Measurements from ENCODE around the gene SGK1.
"Not testable (repeated sequence)": the region's sequence is repeated elsewhere in the genome, so short reads cannot be mapped to it uniquely, and the experiment has no call there.

The SGK1 gene

GRCh38 chr6:134257516-134257915 is 60.4 kb downstream of the SGK1 start:
- no peak overlapping the region for H4K8ac ChIP-seq (ENCODE audit: low read depth, low read length)
- no peak overlapping the region for H3K9ac ChIP-seq (ENCODE audit: low read length)
- no peaks in the 10 kb centered on the region for H3K27me3 ChIP-seq (ENCODE audit: insufficient read depth, low read length)
- H3K4me2 ChIP-seq (ENCODE audit: low read length) = no peak overlapping the region
- no CpG with 5 or more reads among the region's 3 CpGs for WGBS (ENCODE audit: extremely low coverage, insufficient coverage, insufficient read length)
- H3K4me3 ChIP-seq (ENCODE audit: low read depth, low read length) = no peak overlapping the region
- H2AFZ ChIP-seq (ENCODE audit: insufficient read depth, low read length, poor library complexity) = no peak overlapping the region
- H3K18ac ChIP-seq (ENCODE audit: low read length) = no peak overlapping the region
- H2BK12ac ChIP-seq (ENCODE audit: low read length) = no peak overlapping the region
- no peaks in the 10 kb centered on the region for H3K79me2 ChIP-seq (ENCODE audit: control insufficient read depth, insufficient read depth, low read length, poor library complexity)
- no peak overlapping the region for H3K27ac ChIP-seq (ENCODE audit: low read depth, low read length)
- no peak overlapping the region for H2BK120ac ChIP-seq (ENCODE audit: insufficient read depth, low read length, poor library complexity)
- no peak overlapping the region for H3K4ac ChIP-seq (ENCODE audit: low read depth, low read length)
- H3K9me3 ChIP-seq (ENCODE audit: insufficient read depth, low read depth, low read length) = peaks cover 1% of the 10 kb centered on the region
- no peaks in the 10 kb centered on the region for H3K79me1 ChIP-seq (ENCODE audit: low read length)
- H3K36me3 ChIP-seq (ENCODE audit: control insufficient read depth in 1 of 2, insufficient read depth in 2 of 2, low read length in 2 of 2) = no peaks in the 10 kb centered on the region
- H3K14ac ChIP-seq (ENCODE audit: low read length) = no peak overlapping the region
- no peak overlapping the region for H4K91ac ChIP-seq (ENCODE audit: low read depth, low read length)
- no peak overlapping the region for H2AK5ac ChIP-seq (ENCODE audit: low read length)
- no peak for DNase-seq
- no peaks in the 10 kb centered on the region for H3K4me1 ChIP-seq (ENCODE audit: control insufficient read depth in 1 of 2, insufficient read depth in 2 of 2, low read length in 2 of 2)
- H2BK5ac ChIP-seq (ENCODE audit: low read depth, low read length, poor library complexity) = no peak overlapping the region
- H4K12ac ChIP-seq (ENCODE audit: low read depth, low read length) = no peak overlapping the region
- H3K23ac ChIP-seq (ENCODE audit: low read length) = no peak overlapping the region

- no peak overlapping the region for H2BK120ac ChIP-seq (ENCODE audit: insufficient read depth, low read length, poor library complexity)
- H2AK5ac ChIP-seq (ENCODE audit: low read length) = no peak overlapping the region
- no peaks in the 10 kb centered on the region for H3K4me1 ChIP-seq (ENCODE audit: control insufficient read depth in 1 of 2, insufficient read depth in 2 of 2, low read length in 2 of 2)
- H3K4ac ChIP-seq (ENCODE audit: low read depth, low read length) = no peak overlapping the region
- H3K79me1 ChIP-seq (ENCODE audit: low read length) = no peaks in the 10 kb centered on the region
- no peaks in the 10 kb centered on the region for H3K36me3 ChIP-seq (ENCODE audit: control insufficient read depth in 1 of 2, insufficient read depth in 2 of 2, low read length in 2 of 2)
- no peak overlapping the region for H3K23ac ChIP-seq (ENCODE audit: low read length)
- no peaks in the 10 kb centered on the region for H3K27me3 ChIP-seq (ENCODE audit: insufficient read depth, low read length)
- H3K4me2 ChIP-seq (ENCODE audit: low read length) = no peak overlapping the region
- H3K4me3 ChIP-seq (ENCODE audit: low read depth, low read length) = no peak overlapping the region
- H2BK5ac ChIP-seq (ENCODE audit: low read depth, low read length, poor library complexity) = no peak overlapping the region
- no peaks in the 10 kb centered on the region for H3K79me2 ChIP-seq (ENCODE audit: control insufficient read depth, insufficient read depth, low read length, poor library complexity)
- H4K91ac ChIP-seq (ENCODE audit: low read depth, low read length) = no peak overlapping the region
- no CpG with 5 or more reads among the region's 8 CpGs for WGBS (ENCODE audit: extremely low coverage, insufficient coverage, insufficient read length)
- H3K9me3 ChIP-seq (ENCODE audit: insufficient read depth, low read depth, low read length) = peaks cover 1% of the 10 kb centered on the region
- no peak overlapping the region for H2AFZ ChIP-seq (ENCODE audit: insufficient read depth, low read length, poor library complexity)
- no peak overlapping the region for H3K18ac ChIP-seq (ENCODE audit: low read length)
- DNase-seq = no peak
- H3K14ac ChIP-seq (ENCODE audit: low read length) = no peak overlapping the region
- no peak overlapping the region for H4K12ac ChIP-seq (ENCODE audit: low read depth, low read length)
- no peak overlapping the region for H3K27ac ChIP-seq (ENCODE audit: low read depth, low read length)
- no peak overlapping the region for H4K8ac ChIP-seq (ENCODE audit: low read depth, low read length)
- no peak overlapping the region for H3K9ac ChIP-seq (ENCODE audit: low read length)
- H2BK12ac ChIP-seq (ENCODE audit: low read length) = no peak overlapping the region
Measured at GRCh38 chr6:134256862-134257261, 61.0 kb downstream of the SGK1 start.

DNA sequence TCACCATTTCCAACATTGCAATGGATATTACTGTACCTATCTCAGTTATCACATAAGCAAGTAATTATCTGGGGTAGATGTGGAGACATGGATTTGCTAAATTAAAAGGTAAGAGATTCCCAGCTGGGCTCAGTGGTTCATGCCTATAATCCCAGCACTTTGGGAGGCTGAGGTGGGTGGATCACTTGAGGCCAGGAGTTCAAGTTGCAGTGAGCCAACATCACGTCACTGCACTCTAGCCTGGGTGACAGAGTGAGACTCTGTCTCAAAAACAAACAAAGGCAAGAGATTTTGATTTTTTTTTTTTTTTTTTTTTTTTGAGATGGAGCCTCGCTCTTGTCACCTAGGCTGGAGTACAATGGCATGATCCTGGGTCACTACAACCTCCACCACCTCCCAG is 62.6 kb downstream of the SGK1 start:
- not testable (repeated sequence) for H3K4ac ChIP-seq (ENCODE audit: low read depth, low read length); H3K79me2 ChIP-seq (ENCODE audit: control insufficient read depth, insufficient read depth, low read length, poor library complexity); H3K27ac ChIP-seq (ENCODE audit: low read depth, low read length); H3K79me1 ChIP-seq (ENCODE audit: low read length); H2BK5ac ChIP-seq (ENCODE audit: low read depth, low read length, poor library complexity); H3K4me3 ChIP-seq (ENCODE audit: low read depth, low read length); H3K9me3 ChIP-seq (ENCODE audit: insufficient read depth, low read depth, low read length); H3K4me1 ChIP-seq (ENCODE audit: control insufficient read depth in 1 of 2, insufficient read depth in 2 of 2, low read length in 2 of 2); H3K9ac ChIP-seq (ENCODE audit: low read length); H4K12ac ChIP-seq (ENCODE audit: low read depth, low read length); DNase-seq; H3K27me3 ChIP-seq (ENCODE audit: insufficient read depth, low read length); H4K8ac ChIP-seq (ENCODE audit: low read depth, low read length); H3K36me3 ChIP-seq (ENCODE audit: control insufficient read depth in 1 of 2, insufficient read depth in 2 of 2, low read length in 2 of 2); H4K91ac ChIP-seq (ENCODE audit: low read depth, low read length); H3K14ac ChIP-seq (ENCODE audit: low read length); H3K18ac ChIP-seq (ENCODE audit: low read length); H2AFZ ChIP-seq (ENCODE audit: insufficient read depth, low read length, poor library complexity); H2AK5ac ChIP-seq (ENCODE audit: low read length); H2BK120ac ChIP-seq (ENCODE audit: insufficient read depth, low read length, poor library complexity); H3K4me2 ChIP-seq (ENCODE audit: low read length); H3K23ac ChIP-seq (ENCODE audit: low read length); H2BK12ac ChIP-seq (ENCODE audit: low read length)
- no CpG with 5 or more reads among the region's 2 CpGs for whole genome bisulfite sequencing (ENCODE audit: extremely low coverage, insufficient coverage, insufficient read length)

DNA sequence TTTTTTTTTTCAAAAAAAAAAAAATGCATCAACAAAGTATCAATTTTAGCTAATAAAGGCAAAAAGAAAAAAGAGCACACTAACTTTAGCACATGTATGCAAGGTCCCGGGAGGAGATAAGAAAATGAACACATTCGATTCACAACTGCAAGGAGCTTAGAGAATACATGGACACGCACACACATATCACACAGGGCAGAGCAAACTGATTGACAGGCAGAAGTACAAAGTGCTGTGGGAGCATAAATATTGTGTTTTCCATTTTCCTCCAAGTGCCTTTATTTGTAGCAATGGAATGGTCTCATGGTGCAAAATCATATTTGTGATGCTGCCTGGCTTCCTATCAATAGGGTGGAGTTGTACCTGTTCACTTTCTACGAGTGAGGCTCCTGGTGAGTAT is 63.8 kb downstream of the SGK1 start:
- no peaks in the 10 kb centered on the region for H3K4me1 ChIP-seq (ENCODE audit: control insufficient read depth in 1 of 2, insufficient read depth in 2 of 2, low read length in 2 of 2)
- H2BK12ac ChIP-seq (ENCODE audit: low read length) = no peak overlapping the region
- H2AFZ ChIP-seq (ENCODE audit: insufficient read depth, low read length, poor library complexity) = no peak overlapping the region
- no peak overlapping the region for H3K4me3 ChIP-seq (ENCODE audit: low read depth, low read length)
- no peaks in the 10 kb centered on the region for H3K79me2 ChIP-seq (ENCODE audit: control insufficient read depth, insufficient read depth, low read length, poor library complexity)
- no peaks in the 10 kb centered on the region for H3K27me3 ChIP-seq (ENCODE audit: insufficient read depth, low read length)
- H2BK120ac ChIP-seq (ENCODE audit: insufficient read depth, low read length, poor library complexity) = no peak overlapping the region
- no peak overlapping the region for H4K91ac ChIP-seq (ENCODE audit: low read depth, low read length)
- H4K12ac ChIP-seq (ENCODE audit: low read depth, low read length) = no peak overlapping the region
- H3K4me2 ChIP-seq (ENCODE audit: low read length) = no peak overlapping the region
- H2AK5ac ChIP-seq (ENCODE audit: low read length) = no peak overlapping the region
- H3K4ac ChIP-seq (ENCODE audit: low read depth, low read length) = no peak overlapping the region
- H4K8ac ChIP-seq (ENCODE audit: low read depth, low read length) = no peak overlapping the region
- no peak overlapping the region for H3K23ac ChIP-seq (ENCODE audit: low read length)
- no CpG with 5 or more reads among the region's 4 CpGs for WGBS (ENCODE audit: extremely low coverage, insufficient coverage, insufficient read length)
- H3K79me1 ChIP-seq (ENCODE audit: low read length) = no peaks in the 10 kb centered on the region
- no peak overlapping the region for H3K9ac ChIP-seq (ENCODE audit: low read length)
- H3K27ac ChIP-seq (ENCODE audit: low read depth, low read length) = no peak overlapping the region
- no peak for DNase-seq
- peaks cover 1% of the 10 kb centered on the region for H3K9me3 ChIP-seq (ENCODE audit: insufficient read depth, low read depth, low read length)
- H3K14ac ChIP-seq (ENCODE audit: low read length) = no peak overlapping the region
- H2BK5ac ChIP-seq (ENCODE audit: low read depth, low read length, poor library complexity) = no peak overlapping the region
- no peak overlapping the region for H3K18ac ChIP-seq (ENCODE audit: low read length)
- no peaks in the 10 kb centered on the region for H3K36me3 ChIP-seq (ENCODE audit: control insufficient read depth in 1 of 2, insufficient read depth in 2 of 2, low read length in 2 of 2)
